ENCODE data around the gene ITPR2.

ITPR2 gene

GRCh38 chr12:26810330-26810729 is 22.7 kb downstream of the ITPR2 start:
- no peak overlapping the region for H3K4me3 ChIP-seq (replicated peaks; ENCODE audit: insufficient read depth, low read length)

GRCh38 chr12:26809611-26810285 is 23.2 kb downstream of the ITPR2 start:
- no peak for DNase-seq (ENCODE audit: low read depth in 1 of 2, low spot score in 1 of 2)
- Histone ChIP-seq H3K27ac (replicated peaks) (no peak overlapping the region), H3K4me3 (replicated peaks; ENCODE audit: insufficient read depth, low read length) (no peak overlapping the region)

More at GRCh38 chr12:26810330-26810729, 22.7 kb downstream of the ITPR2 start:
- no peaks in the 10 kb centered on the region for H3K27me3 ChIP-seq (ENCODE audit: insufficient read depth, poor library complexity, severe bottlenecking)
- no peak overlapping the region for H3K27ac ChIP-seq (replicated peaks)
- DNase-seq (ENCODE audit: low read depth in 1 of 2, low spot score in 1 of 2) = no peak
- TF ChIP-seq REST (IDR thresholded peaks at IDR 0.05; ENCODE audit: insufficient replicate concordance, low read depth) = no peak
- TF ChIP-seq GABPA (IDR thresholded peaks at IDR 0.05; ENCODE audit: low read depth) = no peak
- TF ChIP-seq CTCF (IDR thresholded peaks at IDR 0.05; ENCODE audit: insufficient read depth, low read length) = no peak
- no peak for TF ChIP-seq POLR2AphosphoS5 (IDR thresholded peaks at IDR 0.05; ENCODE audit: low read depth)
- no peak for TF ChIP-seq SPI1 (IDR thresholded peaks at IDR 0.05; ENCODE audit: borderline replicate concordance, low read depth)

More at GRCh38 chr12:26809611-26810285, 23.2 kb downstream of the ITPR2 start:
- TF ChIP-seq POLR2AphosphoS5 (IDR thresholded peaks at IDR 0.05; ENCODE audit: low read depth) = no peak
- no peak for TF ChIP-seq GABPA (IDR thresholded peaks at IDR 0.05; ENCODE audit: low read depth)
- no peak for TF ChIP-seq CTCF (IDR thresholded peaks at IDR 0.05; ENCODE audit: insufficient read depth, low read length)
- TF ChIP-seq SPI1 (IDR thresholded peaks at IDR 0.05; ENCODE audit: borderline replicate concordance, low read depth) = no peak
- TF ChIP-seq REST (IDR thresholded peaks at IDR 0.05; ENCODE audit: insufficient replicate concordance, low read depth) = no peak
- H3K27me3 ChIP-seq (ENCODE audit: insufficient read depth, poor library complexity, severe bottlenecking) = no peaks in the 10 kb centered on the region

Data from HL-60 (cell line).